GM23248 (cell line): ENCODE data around the gene TSHZ2. TPM values are rescaled to one million over a fixed set of nuclear protein-coding genes. Genes with fewer than 3 reads are reported as not detected.

Source experiments
- DNase-seq: peaks from one replicate; pipeline ENCODE4 v3.0.0-alpha.2; 2015
- H2AFZ ChIP-seq: fragments of 200-600 bp; sonication (generic); 2 replicates; pipeline ENCODE4 v1.6.1; 2016; ENCODE audit warnings: antibody characterized with exemption
- H3F3A ChIP-seq: fragments of 200-600 bp; sonication (generic); 2 replicates; pipeline ENCODE4 v1.6.1; 2016; ENCODE audit warnings: mild to moderate bottlenecking, antibody characterized with exemption, mixed run types; ENCODE audit not compliant: insufficient read depth
- H3K27ac ChIP-seq: fragments of 200-600 bp; sonication (generic); 2 replicates; pipeline ENCODE4 v1.5.1; 2016; ENCODE audit warnings: mild to moderate bottlenecking
- H3K27me3 ChIP-seq: fragments of 200-600 bp; sonication (generic); replicated peaks from 2 replicates; pipeline ENCODE4 v1.6.1; 2016; ENCODE audit warnings: mild to moderate bottlenecking; ENCODE audit not compliant: insufficient read depth
- H3K36me3 ChIP-seq: fragments of 200-600 bp; sonication (generic); 2 replicates; pipeline ENCODE4 v1.6.1; 2016; ENCODE audit warnings: low read depth, mild to moderate bottlenecking
- H3K4me1 ChIP-seq: fragments of 200-600 bp; sonication (generic); 2 replicates; pipeline ENCODE4 v1.6.1; 2016; ENCODE audit warnings: mild to moderate bottlenecking; ENCODE audit not compliant: insufficient read depth
- H3K4me2 ChIP-seq: fragments of 200-600 bp; sonication (generic); one replicate; pipeline ENCODE4 v1.6.1; 2016; ENCODE audit warnings: mild to moderate bottlenecking; ENCODE audit not compliant: unreplicated experiment
- H3K4me3 ChIP-seq: fragments of 200-600 bp; sonication (generic); 2 replicates; pipeline ENCODE4 v1.5.1; 2016; ENCODE audit warnings: mild to moderate bottlenecking
- H3K79me2 ChIP-seq: fragments of 200-600 bp; sonication (generic); 2 replicates; pipeline ENCODE4 v1.6.1; 2016; ENCODE audit warnings: mild to moderate bottlenecking; ENCODE audit not compliant: insufficient read depth
- H3K9ac ChIP-seq: fragments of 200-600 bp; sonication (generic); 2 replicates; pipeline ENCODE4 v1.6.1; 2016; ENCODE audit warnings: mild to moderate bottlenecking
- H3K9me2 ChIP-seq: fragments of 200-600 bp; sonication (generic); 2 replicates; pipeline ENCODE4 v1.6.1; 2016; ENCODE audit warnings: mixed run types, mild to moderate bottlenecking, moderate library complexity; ENCODE audit not compliant: insufficient read depth
- H3K9me3 ChIP-seq: fragments of 200-600 bp; sonication (generic); one replicate; pipeline ENCODE4 v1.6.1; 2017; ENCODE audit warnings: low read depth
- H4K20me1 ChIP-seq: fragments of 200-600 bp; sonication (generic); 2 replicates; pipeline ENCODE4 v1.6.0; 2016; ENCODE audit not compliant: insufficient read depth
- EZH2 ChIP-seq: fragments of 200-600 bp; sonication (generic); IDR thresholded peaks from 2 replicates; pipeline ENCODE4 v1.6.1; 2018; ENCODE audit warnings: antibody characterized with exemption, mild to moderate bottlenecking; ENCODE audit not compliant: insufficient read depth, poor library complexity, severe bottlenecking
- EZH2phosphoT487 ChIP-seq: fragments of 200-600 bp; sonication (generic); IDR thresholded peaks from 2 replicates; pipeline ENCODE4 v1.6.1; 2018; ENCODE audit warnings: antibody characterized with exemption, moderate library complexity, mild to moderate bottlenecking, low read depth; ENCODE audit not compliant: insufficient read depth
- WGBS, 2 experiments: methylation state at CpG; one replicate each; pipeline ENCODE4 v1.1.6; 2015 to 2017; ENCODE audit warnings: low lambda C conversion rate in 2 of 2, low coverage in 1 of 2; ENCODE audit errors: missing lambda C conversion rate in 2 of 2; 5-methylcytosine and 5-hydroxymethylcytosine counted together
- in situ Hi-C: fragments of 300-500 bp; cut with MboI; formaldehyde crosslinking; loops from 2 replicates; pipeline ENCODE4 v1.15.0; 2020
- polyA plus RNA-seq: library from polyadenylated mRNA; unstranded; fragments of >200 nt; fragmentation: Nextera tagmentation; extraction: Ambion mirVana; gene quantifications from 2 replicates; pipeline ENCODE4 v1.2.1, GENCODE V29; 2016
- total RNA-seq: library from RNA; depleted of rRNA; stranded (reverse); fragments of >200 nt; shearing (Covaris generic); gene quantifications from 2 replicates; pipeline ENCODE4 v1.2.3, GENCODE V29; 2014

TSHZ2 gene
- total and polyA plus RNA-seq, 2 experiments from 2014 or later = 4.5 to 13.4 TPM

DNA sequence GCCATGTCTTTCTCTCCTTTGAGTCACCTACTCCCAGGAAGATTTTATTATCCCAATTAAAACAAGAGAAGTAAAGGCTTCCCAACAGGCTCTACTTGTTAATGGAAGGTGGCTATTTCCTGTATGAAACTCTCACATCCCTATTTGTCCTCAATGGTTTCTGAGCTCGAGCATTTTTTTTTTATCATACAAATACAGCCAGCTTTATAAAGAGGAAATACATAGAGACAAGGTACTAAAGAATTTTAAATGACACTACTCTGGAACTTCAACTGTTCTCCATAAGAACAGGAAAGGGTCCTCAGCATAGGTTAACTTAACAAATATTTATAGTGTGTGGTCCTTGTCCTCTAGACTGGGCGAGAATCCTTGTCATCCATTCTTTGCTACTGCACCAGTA lies 41.0 kb downstream of the TSHZ2 start:
- Histone ChIP-seq H4K20me1 (no peaks in the 10 kb centered on the region), H3K79me2 (no peaks in the 10 kb centered on the region), H3K9me3 (no peaks in the 10 kb centered on the region), H3K4me3 (no peak overlapping the region), H3K9ac (no peak overlapping the region), H3F3A (no peaks in the 10 kb centered on the region), H3K4me2 (no peak overlapping the region), H2AFZ (no peak overlapping the region), H3K4me1 (no peaks in the 10 kb centered on the region), H3K36me3 (no peaks in the 10 kb centered on the region), H3K27ac (no peak overlapping the region), H3K9me2 (no peaks in the 10 kb centered on the region), H3K27me3 (no peaks in the 10 kb centered on the region)
- WGBS, 2 experiments = 89 to 90% methylated on average over 2 of the region's 2 CpGs
- no peak for TF ChIP-seq EZH2phosphoT487
- in situ Hi-C loops = no loop called here
- no peak for DNase-seq

DNA sequence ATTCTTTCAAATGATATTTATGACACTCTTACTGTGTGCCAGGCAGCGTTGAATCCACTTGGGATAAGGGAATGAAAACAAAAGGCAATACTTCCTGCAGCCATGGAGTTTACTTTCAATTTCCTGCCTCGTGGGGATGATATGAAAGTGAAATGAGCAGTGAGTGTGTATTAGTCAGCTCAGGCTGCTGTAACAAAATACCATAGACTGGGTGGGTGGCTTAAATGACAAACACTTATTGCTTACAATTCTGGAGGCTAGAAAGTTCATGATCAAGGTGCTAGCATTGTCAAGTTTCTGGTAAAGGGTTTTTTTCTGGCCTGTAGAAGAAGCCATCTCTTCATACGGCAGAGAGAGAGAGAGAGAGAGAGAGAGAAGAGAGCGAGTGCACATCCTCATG lies 41.7 kb downstream of the TSHZ2 start:
- Histone ChIP-seq H3K27ac (no peak overlapping the region), H3F3A (no peaks in the 10 kb centered on the region), H3K4me2 (no peak overlapping the region), H3K4me1 (no peaks in the 10 kb centered on the region), H3K27me3 (no peaks in the 10 kb centered on the region), H3K9me3 (no peaks in the 10 kb centered on the region), H3K36me3 (no peaks in the 10 kb centered on the region), H2AFZ (no peak overlapping the region), H3K79me2 (no peaks in the 10 kb centered on the region), H3K4me3 (no peak overlapping the region), H3K9ac (no peak overlapping the region), H4K20me1 (no peaks in the 10 kb centered on the region), H3K9me2 (no peaks in the 10 kb centered on the region)
- in situ Hi-C loops = no loop called here
- 68 to 72% methylated on average over 4 of the region's 4 CpGs for WGBS, 2 experiments
- no peak for DNase-seq
- TF ChIP-seq EZH2 (no peak), EZH2phosphoT487 (no peak)

DNA sequence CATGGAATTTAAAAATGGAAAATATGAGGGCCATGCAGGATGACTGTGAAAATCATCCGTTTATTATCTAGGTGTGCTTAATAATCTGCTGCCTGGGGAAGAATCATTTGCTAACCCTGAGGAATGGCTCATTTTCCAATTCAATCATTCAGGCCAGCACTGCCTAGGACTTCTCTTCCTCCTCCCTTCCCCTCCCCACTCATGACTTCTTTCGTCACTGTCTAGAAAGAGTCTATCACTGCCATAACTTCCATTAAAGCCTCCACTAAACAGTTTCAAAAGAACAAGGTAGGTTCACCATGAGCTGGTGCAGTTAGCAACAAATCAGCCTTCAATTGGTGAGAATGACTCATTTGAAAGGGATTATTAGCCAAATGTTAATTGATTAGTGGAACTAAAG lies 43.9 kb downstream of the TSHZ2 start:
- H3K9me3 ChIP-seq = no peaks in the 10 kb centered on the region
- no peaks in the 10 kb centered on the region for H3K36me3 ChIP-seq
- no peak overlapping the region for H3K27ac ChIP-seq
- DNase-seq = no peak
- H3K4me3 ChIP-seq = no peak overlapping the region
- H4K20me1 ChIP-seq = no peaks in the 10 kb centered on the region
- H3K27me3 ChIP-seq = no peaks in the 10 kb centered on the region
- TF ChIP-seq EZH2phosphoT487 (no peak), EZH2 (no peak)
- no peaks in the 10 kb centered on the region for H3K79me2 ChIP-seq
- no peaks in the 10 kb centered on the region for H3K9me2 ChIP-seq
- no peak overlapping the region for H2AFZ ChIP-seq
- 90 to 95% methylated on average over 2 of the region's 2 CpGs for WGBS, 2 experiments
- in situ Hi-C loops = no loop called here
- H3K4me2 ChIP-seq = no peak overlapping the region
- H3K4me1 ChIP-seq = no peaks in the 10 kb centered on the region
- no peaks in the 10 kb centered on the region for H3F3A ChIP-seq
- H3K9ac ChIP-seq = no peak overlapping the region

DNA sequence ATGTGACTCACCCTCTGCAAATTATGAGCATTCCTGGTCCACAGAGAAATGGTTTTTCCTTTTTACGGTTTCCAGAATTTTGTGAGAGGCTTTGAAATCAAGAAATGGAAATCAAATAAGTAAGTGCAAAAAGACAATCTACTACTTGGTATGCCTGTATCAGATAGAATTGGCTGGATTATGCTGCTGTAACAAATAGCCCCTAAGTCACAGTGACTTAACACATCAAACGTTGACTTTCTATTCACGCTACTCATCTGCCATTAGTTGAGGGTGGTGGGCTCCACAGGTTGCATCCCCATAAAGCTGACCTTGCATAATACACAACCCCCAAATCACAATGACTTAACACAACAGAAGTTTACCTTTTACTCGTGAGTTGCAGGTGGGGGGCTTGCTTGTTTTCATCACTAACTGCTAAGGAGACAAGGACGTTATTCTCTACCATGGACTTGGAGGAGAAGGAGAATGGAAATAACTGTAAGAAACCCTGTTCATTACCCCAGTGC lies 44.4 kb downstream of the TSHZ2 start:
- no peak for TF ChIP-seq EZH2
- no peak for TF ChIP-seq EZH2phosphoT487
- no peaks in the 10 kb centered on the region for H3K27me3 ChIP-seq
- no peaks in the 10 kb centered on the region for H3K9me3 ChIP-seq
- H3K4me2 ChIP-seq = no peak overlapping the region
- no peaks in the 10 kb centered on the region for H3K79me2 ChIP-seq
- no peak overlapping the region for H2AFZ ChIP-seq
- H3K9me2 ChIP-seq = no peaks in the 10 kb centered on the region
- H4K20me1 ChIP-seq = no peaks in the 10 kb centered on the region
- WGBS, 2 experiments = 91 to 98% methylated on average over 5 of the region's 5 CpGs
- H3K36me3 ChIP-seq = no peaks in the 10 kb centered on the region
- no peak for DNase-seq
- no peak overlapping the region for H3K27ac ChIP-seq
- no peaks in the 10 kb centered on the region for H3F3A ChIP-seq
- H3K9ac ChIP-seq = no peak overlapping the region
- in situ Hi-C loops = no loop called here
- H3K4me1 ChIP-seq = no peaks in the 10 kb centered on the region
- H3K4me3 ChIP-seq = no peak overlapping the region

DNA sequence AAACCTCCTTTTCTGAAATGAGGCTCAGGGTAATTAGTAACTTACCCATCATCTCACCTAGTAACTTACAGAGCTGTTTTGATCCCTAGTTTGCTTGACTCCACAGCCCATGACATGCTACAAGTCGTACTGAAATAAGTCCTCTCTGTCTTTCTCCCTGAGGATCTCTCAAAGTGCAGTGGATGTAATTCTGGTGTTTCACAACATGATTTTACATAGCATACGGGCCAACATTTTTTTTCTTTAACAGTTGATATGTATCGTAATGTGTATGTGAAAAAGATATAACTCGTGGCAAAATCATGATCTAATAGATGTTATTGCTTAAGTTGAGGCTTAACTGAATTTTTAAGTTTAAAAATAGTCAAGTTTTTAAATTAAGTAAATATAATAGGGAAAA lies 45.0 kb downstream of the TSHZ2 start:
- no peaks in the 10 kb centered on the region for H3K9me2 ChIP-seq
- no peak overlapping the region for H3K27ac ChIP-seq
- DNase-seq = no peak
- no peaks in the 10 kb centered on the region for H3K27me3 ChIP-seq
- no peaks in the 10 kb centered on the region for H3K9me3 ChIP-seq
- no peak overlapping the region for H2AFZ ChIP-seq
- no peaks in the 10 kb centered on the region for H3K79me2 ChIP-seq
- no peaks in the 10 kb centered on the region for H3K36me3 ChIP-seq
- H3K9ac ChIP-seq = no peak overlapping the region
- no peak for TF ChIP-seq EZH2
- 79 to 80% methylated on average over 4 of the region's 4 CpGs for WGBS, 2 experiments
- H3K4me2 ChIP-seq = no peak overlapping the region
- H4K20me1 ChIP-seq = no peaks in the 10 kb centered on the region
- in situ Hi-C loops = no loop called here
- H3F3A ChIP-seq = no peaks in the 10 kb centered on the region
- peaks cover 2% of the 10 kb centered on the region; the same call in 1 of the 2 replicates for H3K4me1 ChIP-seq
- no peak overlapping the region for H3K4me3 ChIP-seq
